Panc1 (cell line): ENCODE results near the gene THBS4. TPM values are rescaled to one million over a fixed set of nuclear protein-coding genes. Genes with fewer than 3 reads are reported as not detected.

ENCODE experiments used
- ATAC-seq: fragments of 200-7000 bp; cut with Tn5 transposase; 2 replicates; pipeline ENCODE4 v1.9.1; 2020; ENCODE audit warnings: mild to moderate bottlenecking, moderate library complexity
- BruUV-seq: library from RNA; stranded (reverse); fragments of 400-500 nt; replicated peaks from 2 replicates; lab custom pipeline; 2021; lab: Mats Ljungman, UMichigan
- CTCF ChIA-PET: fragments of 300-600 bp; sonication (Branson Sonifier 250); formaldehyde crosslinking; loops from one replicate; lab custom pipeline; 2022; ENCODE audit warnings: antibody characterized with exemption; lab: Charles Lee
- POLR2A ChIA-PET: fragments of 300-600 bp; sonication (Branson Sonifier 250); formaldehyde crosslinking; loops from one replicate; lab custom pipeline; 2022; ENCODE audit warnings: antibody characterized with exemption; lab: Charles Lee
- DNase-seq: peaks from one replicate; pipeline ENCODE4 v3.0.0-alpha.2; 2010; ENCODE audit warnings: low read depth, low spot score
- H3K27ac ChIP-seq: 2 replicates; pipeline ENCODE4 v1.5.1; 2011; ENCODE audit warnings: mild to moderate bottlenecking, low read length, inconsistent platforms
- H3K27me3 ChIP-seq: fragments of 200-500 bp; sonication (Bioruptor generic); 2 replicates; pipeline ENCODE4 v1.6.0; 2014; ENCODE audit warnings: low read length, inconsistent platforms; ENCODE audit not compliant: control insufficient read depth, insufficient read depth
- H3K36me3 ChIP-seq: fragments of 200-500 bp; sonication (Bioruptor generic); 2 replicates; pipeline ENCODE4 v1.5.1; 2014; ENCODE audit warnings: inconsistent platforms, mild to moderate bottlenecking, low read length, moderate library complexity; ENCODE audit not compliant: control insufficient read depth, insufficient read depth
- H3K4me1 ChIP-seq: 2 replicates; pipeline ENCODE4 v1.5.1; 2011; ENCODE audit warnings: inconsistent platforms, mild to moderate bottlenecking, low read length, moderate library complexity; ENCODE audit not compliant: control insufficient read depth, insufficient read depth
- H3K4me3 ChIP-seq, 2 experiments: 2 replicates each; pipeline ENCODE4 v1.5.1; 2011 to 2012; ENCODE audit warnings: low read depth in 2 of 2, low read length in 2 of 2, mild to moderate bottlenecking in 2 of 2, inconsistent platforms in 1 of 2, moderate library complexity in 1 of 2
- H3K9me3 ChIP-seq: fragments of 200-500 bp; sonication (Bioruptor generic); 2 replicates; pipeline ENCODE4 v1.5.1; 2014; ENCODE audit warnings: low read depth, mild to moderate bottlenecking, inconsistent platforms, low read length, moderate library complexity; ENCODE audit not compliant: control insufficient read depth, insufficient read depth
- POLR2AphosphoS5 ChIP-seq: IDR thresholded peaks from 2 replicates; pipeline ENCODE4 v1.6.1; 2012; ENCODE audit warnings: mild to moderate bottlenecking, low read depth, low read length, moderate library complexity
- SIN3A ChIP-seq: IDR thresholded peaks from 2 replicates; pipeline ENCODE4 v1.6.1; 2012; ENCODE audit warnings: low read depth, mild to moderate bottlenecking, low read length, moderate library complexity, borderline replicate concordance; ENCODE audit not compliant: insufficient read depth
- TCF7L2 ChIP-seq: IDR thresholded peaks from 2 replicates; pipeline ENCODE4 v1.6.1; 2011; ENCODE audit warnings: mild to moderate bottlenecking, low read depth, low read length, inconsistent platforms
- in situ Hi-C: cut with HindIII; loops from 2 replicates; pipeline ENCODE4 v1.10.0; 2016; ENCODE audit warnings: low sequenced_read_pairs, low pct_unique_long_range_greater_than_20kb
- intact Hi-C: fragments of 100-400 bp; cut with micrococcal nuclease; formaldehyde crosslinking; loops from one replicate; pipeline ENCODE4 v1.10.0; 2022; ENCODE audit not compliant: unreplicated experiment
- total RNA-seq: library from RNA; stranded (reverse); gene quantifications from one replicate; pipeline ENCODE4 v1.2.1, GENCODE V29; 2021; ENCODE audit not compliant: unreplicated experiment
- TF ChIP-seq, protein P1 (sequence below): fragments of 450-650 bp; IDR thresholded peaks from 2 replicates; pipeline ENCODE4 v1.5.1; 2017; ENCODE audit warnings: mild to moderate bottlenecking
- TF ChIP-seq, protein P2 (sequence below), 2 experiments: IDR thresholded peaks; 2 replicates each; pipeline ENCODE4 v1.6.1; 2011 to 2012; ENCODE audit warnings: low read depth in 2 of 2, control low read depth in 1 of 2, low read length in 1 of 2, mild to moderate bottlenecking in 1 of 2, moderate library complexity in 1 of 2; ENCODE audit not compliant: insufficient read depth in 1 of 2

Gene THBS4
- total RNA-seq, 1 experiment from 2014 or later = 0.31 TPM

DNA sequence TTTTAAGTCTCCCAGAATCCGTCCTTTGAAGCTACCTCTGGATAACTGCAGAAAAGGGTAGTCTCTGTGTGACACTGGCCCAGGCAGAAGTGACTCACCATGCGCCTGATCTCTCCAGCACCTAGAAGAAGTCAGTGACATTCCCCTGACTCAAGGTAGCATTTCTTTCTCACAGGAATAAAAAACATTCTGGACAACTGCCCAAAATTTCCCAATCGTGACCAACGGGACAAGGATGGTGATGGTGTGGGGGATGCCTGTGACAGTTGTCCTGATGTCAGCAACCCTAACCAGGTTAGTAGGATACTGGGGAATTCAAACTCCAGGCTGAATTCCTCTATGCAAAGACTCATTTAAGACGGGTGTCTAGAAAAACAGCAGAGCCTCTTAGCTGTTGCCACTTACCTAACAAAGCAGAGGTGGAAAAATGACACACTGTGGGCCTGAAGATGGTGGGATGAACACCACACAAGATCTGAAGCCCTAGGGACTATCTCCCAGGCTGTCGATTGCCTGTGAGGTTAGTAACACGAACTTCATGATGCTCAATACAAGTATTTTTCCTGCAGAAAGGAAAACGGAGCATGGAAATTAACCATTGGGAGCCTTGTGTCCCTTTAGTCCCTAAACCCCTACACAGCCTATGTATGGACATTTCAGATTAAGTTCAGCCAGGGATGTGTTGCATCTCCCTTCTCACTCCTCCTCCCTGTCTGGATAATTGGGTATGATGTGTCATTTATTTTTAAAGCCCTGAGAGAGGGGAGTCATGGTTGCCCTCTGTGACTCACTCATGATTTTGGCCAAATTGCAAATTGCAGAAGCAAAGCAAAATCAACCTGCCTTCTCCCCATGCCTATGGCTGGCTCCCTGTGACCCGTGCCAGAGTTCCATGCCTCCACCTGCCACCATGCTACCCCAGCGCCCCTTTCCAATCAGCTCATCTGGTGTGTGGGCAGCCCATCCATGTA lies 37.2 kb downstream of the THBS4 start:
- no peak overlapping the region for H3K27ac ChIP-seq
- intact Hi-C loops = no loop called here
- no peaks in the 10 kb centered on the region for H3K36me3 ChIP-seq
- H3K9me3 ChIP-seq = no peaks in the 10 kb centered on the region
- no peak for ATAC-seq
- in situ Hi-C loops = no loop called here
- CTCF ChIA-PET = no interaction called here
- H3K4me3 ChIP-seq = no peak overlapping the region
- no peaks in the 10 kb centered on the region for H3K4me1 ChIP-seq
- POLR2A ChIA-PET = no interaction called here
- H3K27me3 ChIP-seq = no peaks in the 10 kb centered on the region; the same call in 1 of the 2 replicates
- no TSS peak for BruUV-seq
- DNase-seq = no peak
- TF ChIP-seq POLR2AphosphoS5 (no peak), TCF7L2 (no peak)

DNA sequence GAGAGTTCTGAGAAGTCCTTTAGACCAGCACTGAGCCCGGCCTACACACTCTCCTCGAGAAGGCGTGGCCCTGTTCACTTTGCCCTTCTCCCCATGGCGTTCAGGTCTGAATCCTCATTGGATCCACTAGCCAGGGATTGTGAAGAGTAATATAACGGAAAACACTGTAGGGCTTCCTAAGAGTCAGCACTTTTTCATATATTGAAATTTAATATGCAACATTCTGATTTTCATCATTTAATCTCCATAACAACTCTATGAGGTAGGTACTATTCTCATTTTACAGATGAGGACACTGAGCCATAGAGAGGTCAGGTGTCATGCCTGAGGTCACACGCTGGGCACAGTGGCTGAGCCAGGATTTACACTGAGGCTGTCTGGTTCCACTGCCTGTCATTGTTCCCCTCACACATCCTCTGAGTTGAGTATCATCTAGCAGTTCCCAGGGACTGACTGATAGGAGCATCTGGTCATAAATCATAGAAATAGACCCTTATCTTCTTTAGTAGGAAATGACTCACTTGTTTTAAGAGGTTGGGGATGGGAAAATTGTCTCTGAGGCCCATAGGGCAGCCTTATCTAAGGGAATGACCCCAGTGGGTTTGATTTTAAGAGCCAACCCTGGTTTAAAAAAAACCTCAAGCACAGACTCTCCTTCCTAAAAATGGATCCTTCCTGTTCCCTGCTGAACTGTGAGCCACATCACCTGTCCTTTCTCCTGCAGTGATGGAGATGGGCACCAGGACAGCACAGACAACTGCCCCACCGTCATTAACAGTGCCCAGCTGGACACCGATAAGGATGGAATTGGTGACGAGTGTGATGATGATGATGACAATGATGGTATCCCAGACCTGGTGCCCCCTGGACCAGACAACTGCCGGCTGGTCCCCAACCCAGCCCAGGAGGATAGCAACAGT lies 41.2 kb downstream of the THBS4 start:
- TF ChIP-seq TCF7L2 (no peak), POLR2AphosphoS5 (no peak), SIN3A (no peak)
- TF ChIP-seq, protein P1, sequence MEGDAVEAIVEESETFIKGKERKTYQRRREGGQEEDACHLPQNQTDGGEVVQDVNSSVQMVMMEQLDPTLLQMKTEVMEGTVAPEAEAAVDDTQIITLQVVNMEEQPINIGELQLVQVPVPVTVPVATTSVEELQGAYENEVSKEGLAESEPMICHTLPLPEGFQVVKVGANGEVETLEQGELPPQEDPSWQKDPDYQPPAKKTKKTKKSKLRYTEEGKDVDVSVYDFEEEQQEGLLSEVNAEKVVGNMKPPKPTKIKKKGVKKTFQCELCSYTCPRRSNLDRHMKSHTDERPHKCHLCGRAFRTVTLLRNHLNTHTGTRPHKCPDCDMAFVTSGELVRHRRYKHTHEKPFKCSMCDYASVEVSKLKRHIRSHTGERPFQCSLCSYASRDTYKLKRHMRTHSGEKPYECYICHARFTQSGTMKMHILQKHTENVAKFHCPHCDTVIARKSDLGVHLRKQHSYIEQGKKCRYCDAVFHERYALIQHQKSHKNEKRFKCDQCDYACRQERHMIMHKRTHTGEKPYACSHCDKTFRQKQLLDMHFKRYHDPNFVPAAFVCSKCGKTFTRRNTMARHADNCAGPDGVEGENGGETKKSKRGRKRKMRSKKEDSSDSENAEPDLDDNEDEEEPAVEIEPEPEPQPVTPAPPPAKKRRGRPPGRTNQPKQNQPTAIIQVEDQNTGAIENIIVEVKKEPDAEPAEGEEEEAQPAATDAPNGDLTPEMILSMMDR = no peak
- TF ChIP-seq, protein P2, sequence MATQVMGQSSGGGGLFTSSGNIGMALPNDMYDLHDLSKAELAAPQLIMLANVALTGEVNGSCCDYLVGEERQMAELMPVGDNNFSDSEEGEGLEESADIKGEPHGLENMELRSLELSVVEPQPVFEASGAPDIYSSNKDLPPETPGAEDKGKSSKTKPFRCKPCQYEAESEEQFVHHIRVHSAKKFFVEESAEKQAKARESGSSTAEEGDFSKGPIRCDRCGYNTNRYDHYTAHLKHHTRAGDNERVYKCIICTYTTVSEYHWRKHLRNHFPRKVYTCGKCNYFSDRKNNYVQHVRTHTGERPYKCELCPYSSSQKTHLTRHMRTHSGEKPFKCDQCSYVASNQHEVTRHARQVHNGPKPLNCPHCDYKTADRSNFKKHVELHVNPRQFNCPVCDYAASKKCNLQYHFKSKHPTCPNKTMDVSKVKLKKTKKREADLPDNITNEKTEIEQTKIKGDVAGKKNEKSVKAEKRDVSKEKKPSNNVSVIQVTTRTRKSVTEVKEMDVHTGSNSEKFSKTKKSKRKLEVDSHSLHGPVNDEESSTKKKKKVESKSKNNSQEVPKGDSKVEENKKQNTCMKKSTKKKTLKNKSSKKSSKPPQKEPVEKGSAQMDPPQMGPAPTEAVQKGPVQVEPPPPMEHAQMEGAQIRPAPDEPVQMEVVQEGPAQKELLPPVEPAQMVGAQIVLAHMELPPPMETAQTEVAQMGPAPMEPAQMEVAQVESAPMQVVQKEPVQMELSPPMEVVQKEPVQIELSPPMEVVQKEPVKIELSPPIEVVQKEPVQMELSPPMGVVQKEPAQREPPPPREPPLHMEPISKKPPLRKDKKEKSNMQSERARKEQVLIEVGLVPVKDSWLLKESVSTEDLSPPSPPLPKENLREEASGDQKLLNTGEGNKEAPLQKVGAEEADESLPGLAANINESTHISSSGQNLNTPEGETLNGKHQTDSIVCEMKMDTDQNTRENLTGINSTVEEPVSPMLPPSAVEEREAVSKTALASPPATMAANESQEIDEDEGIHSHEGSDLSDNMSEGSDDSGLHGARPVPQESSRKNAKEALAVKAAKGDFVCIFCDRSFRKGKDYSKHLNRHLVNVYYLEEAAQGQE (IDR thresholded peaks at IDR 0.05; ENCODE audit: insufficient read depth in 1 of 2, low read depth in 2 of 2, low read length in 1 of 2) = no peak
- no peak overlapping the region for H3K27ac ChIP-seq
- in situ Hi-C loops (no loop called here), intact Hi-C loops (no loop called here)
- H3K27me3 ChIP-seq = no peaks in the 10 kb centered on the region
- H3K4me1 ChIP-seq = no peaks in the 10 kb centered on the region
- ChIA-PET CTCF (interaction anchor here (0.6 kb wide), 1 partner anchor 259 kb away, joined by 3 read pairs; no protein-coding TSS in a partner anchor), POLR2A (no interaction called here)
- no peaks in the 10 kb centered on the region for H3K36me3 ChIP-seq
- DNase-seq = no peak
- H3K4me3 ChIP-seq = no peak overlapping the region
- no peaks in the 10 kb centered on the region for H3K9me3 ChIP-seq
- BruUV-seq = no TSS peak
- ATAC-seq = no peak
